ENCODE results near the gene PPP1CB. TPM values are rescaled to one million over a fixed set of nuclear protein-coding genes. Genes with fewer than 3 reads are reported as not detected.

The PPP1CB gene
- total and polyA plus RNA-seq, 10 of the 15 experiments (the other 5 are each of a cell fraction or from before 2014, with no cell fraction given): 37.5 to 176 (median 84.9) TPM

GRCh38 chr2:28802975-28803429 is 51.4 kb downstream of the PPP1CB start:
- RAD21 ChIA-PET (ENCODE audit: unreplicated experiment): interaction anchor here (0.6 kb wide), 1 partner anchor 22 kb away, joined by 6 read pairs; no protein-coding TSS in a partner anchor
- no peak for FAIRE-seq
- DNase-seq (ENCODE audit: low read depth, low spot score): no peak
- no peak overlapping the region for H3K9ac ChIP-seq (ENCODE audit: control insufficient read depth, insufficient read depth, low read length)
- no peaks in the 10 kb centered on the region for H3K9me3 ChIP-seq (replicated peaks; ENCODE audit: control insufficient read depth, insufficient read depth, low read length)
- in situ Hi-C loops (cut with MboI): no loop called here
- no peak overlapping the region for H3K4me3 ChIP-seq
- H4K20me1 ChIP-seq (ENCODE audit: control insufficient read depth, insufficient read depth): no peaks in the 10 kb centered on the region
- no peaks in the 10 kb centered on the region for H3K4me1 ChIP-seq (ENCODE audit: control insufficient read depth, insufficient read depth, low read length)
- CTCF ChIA-PET: interaction anchor here (1.1 to 4.1 kb wide), 4 partner anchors 18 to 208 kb away, joined by 3 to 26 read pairs (median 4); no protein-coding TSS in a partner anchor
- SMC1A ChIA-PET (ENCODE audit: uncharacterized antibody, unreplicated experiment): interaction anchor here (1.2 kb wide), 1 partner anchor 208 kb away, joined by 8 read pairs; no protein-coding TSS in a partner anchor
- no TSS peak for BruUV-seq (replicated peaks)
- H3K27me3 ChIP-seq (replicated peaks in 1 of 2; ENCODE audit: control insufficient read depth in 2 of 2, insufficient read depth in 2 of 2, low read length in 1 of 2): no peaks in the 10 kb centered on the region
- ATAC-seq: no peak
- TF ChIP-seq ZZZ3 (IDR thresholded peaks at IDR 0.05; ENCODE audit: control insufficient read depth, insufficient read length, low read depth) (no peak), HDAC6 (IDR thresholded peaks at IDR 0.05; ENCODE audit: unreplicated experiment) (no peak), ZNF687 (IDR thresholded peaks at IDR 0.05) (no peak), NFIC (IDR thresholded peaks at IDR 0.05; ENCODE audit: low read depth, low read length) (no peak), ZBTB33 (IDR thresholded peaks at IDR 0.05) (no peak), MYC (IDR thresholded peaks at IDR 0.05; ENCODE audit: insufficient read depth, insufficient read length, insufficient replicate concordance, low read length, severe bottlenecking) (no peak), EP300 (IDR thresholded peaks at IDR 0.05; ENCODE audit: borderline replicate concordance in 1 of 2, control insufficient read depth in 1 of 2, low read depth in 2 of 2, low read length in 2 of 2) (no peak), NFXL1 (IDR thresholded peaks at IDR 0.05; ENCODE audit: borderline replicate concordance) (no peak), E2F4 (IDR thresholded peaks at IDR 0.05; ENCODE audit: low read depth, low read length) (no peak)
- H3K4me2 ChIP-seq (ENCODE audit: control insufficient read depth, insufficient read depth): no peak overlapping the region
- no peak overlapping the region for H2AFZ ChIP-seq (ENCODE audit: control insufficient read depth, low read depth, low read length)
- H3K36me3 ChIP-seq (ENCODE audit: control insufficient read depth in 2 of 2, insufficient read depth in 2 of 2, low read length in 1 of 2): peaks cover 0 to 17% of the 10 kb centered on the region in 2 experiments; a peak in 2 of 4 replicates
- no peak overlapping the region for H3K27ac ChIP-seq (ENCODE audit: control insufficient read depth, insufficient read depth)
- intact Hi-C loops (cut with micrococcal nuclease; ENCODE audit: unreplicated experiment): no loop called here
- WGBS (ENCODE audit: insufficient coverage, insufficient replicate concordance, low lambda C conversion rate, missing lambda C conversion rate): 73% methylated on average over 4 of the region's 4 CpGs
- no peaks in the 10 kb centered on the region for H3K79me2 ChIP-seq (ENCODE audit: control insufficient read depth, insufficient read depth, low read length)
- POLR2A ChIA-PET: no interaction called here

Data from GM12878 (cell line).